Measurements from ENCODE around the gene CSDE1.

DNA sequence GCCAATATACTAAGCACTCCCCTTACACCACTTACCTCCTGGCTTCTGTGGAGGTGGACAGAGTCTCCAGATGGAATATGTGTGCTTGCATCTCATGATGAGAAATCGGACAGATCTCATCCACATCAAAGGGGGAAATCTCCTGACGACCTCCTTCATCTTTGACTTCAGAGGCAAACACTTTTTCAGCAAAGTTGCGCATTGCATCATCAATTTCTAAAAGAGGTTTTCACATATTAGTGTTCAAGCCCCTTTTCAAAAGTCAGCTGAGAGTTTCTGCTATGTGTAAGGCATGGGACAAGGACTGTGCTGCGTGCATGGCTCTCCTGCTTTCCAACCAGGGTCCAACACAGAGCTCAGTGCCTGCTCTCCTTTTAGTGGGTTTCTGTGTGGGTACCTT is 69.3 kb downstream of the CSDE1 start:
- TF ChIP-seq, protein P1, sequence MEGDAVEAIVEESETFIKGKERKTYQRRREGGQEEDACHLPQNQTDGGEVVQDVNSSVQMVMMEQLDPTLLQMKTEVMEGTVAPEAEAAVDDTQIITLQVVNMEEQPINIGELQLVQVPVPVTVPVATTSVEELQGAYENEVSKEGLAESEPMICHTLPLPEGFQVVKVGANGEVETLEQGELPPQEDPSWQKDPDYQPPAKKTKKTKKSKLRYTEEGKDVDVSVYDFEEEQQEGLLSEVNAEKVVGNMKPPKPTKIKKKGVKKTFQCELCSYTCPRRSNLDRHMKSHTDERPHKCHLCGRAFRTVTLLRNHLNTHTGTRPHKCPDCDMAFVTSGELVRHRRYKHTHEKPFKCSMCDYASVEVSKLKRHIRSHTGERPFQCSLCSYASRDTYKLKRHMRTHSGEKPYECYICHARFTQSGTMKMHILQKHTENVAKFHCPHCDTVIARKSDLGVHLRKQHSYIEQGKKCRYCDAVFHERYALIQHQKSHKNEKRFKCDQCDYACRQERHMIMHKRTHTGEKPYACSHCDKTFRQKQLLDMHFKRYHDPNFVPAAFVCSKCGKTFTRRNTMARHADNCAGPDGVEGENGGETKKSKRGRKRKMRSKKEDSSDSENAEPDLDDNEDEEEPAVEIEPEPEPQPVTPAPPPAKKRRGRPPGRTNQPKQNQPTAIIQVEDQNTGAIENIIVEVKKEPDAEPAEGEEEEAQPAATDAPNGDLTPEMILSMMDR (IDR thresholded peaks at IDR 0.05; ENCODE audit: low read depth, low read length) = no peak
- TF ChIP-seq POLR2A (IDR thresholded peaks at IDR 0.05; ENCODE audit: extremely low read depth, insufficient read length) = no peak
- TF ChIP-seq, protein P2, sequence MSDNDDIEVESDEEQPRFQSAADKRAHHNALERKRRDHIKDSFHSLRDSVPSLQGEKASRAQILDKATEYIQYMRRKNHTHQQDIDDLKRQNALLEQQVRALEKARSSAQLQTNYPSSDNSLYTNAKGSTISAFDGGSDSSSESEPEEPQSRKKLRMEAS (IDR thresholded peaks at IDR 0.05; ENCODE audit: low read depth, low read length) = no peak
- TF ChIP-seq MYC (IDR thresholded peaks at IDR 0.05; ENCODE audit: low read depth, low read length) = no peak

Data from NB4 (cell line).